ENCODE data around the gene GRPR.

GRCh38 chrX:16185725-16186136 is 62.4 kb downstream of the GRPR start:
- no peak for TF ChIP-seq CTCF (IDR thresholded peaks at IDR 0.05; ENCODE audit: low read depth, low read length, missing input control)
- no peak for TF ChIP-seq HNF4A (conservative IDR thresholded peaks at IDR 0.05)
- TF ChIP-seq YY1 (IDR thresholded peaks at IDR 0.05) = no peak
- no peak for TF ChIP-seq TAF1 (conservative IDR thresholded peaks at IDR 0.05)
- no peak for TF ChIP-seq RXRA (IDR thresholded peaks at IDR 0.05)
- no peak for TF ChIP-seq RAD21 (IDR thresholded peaks at IDR 0.05)
- no peak for TF ChIP-seq ZBTB33 (IDR thresholded peaks at IDR 0.05)
- no peak for TF ChIP-seq GABPA (IDR thresholded peaks at IDR 0.05 in 1 of 2, conservative IDR thresholded peaks at IDR 0.05 in 1 of 2)
- TF ChIP-seq REST (IDR thresholded peaks at IDR 0.05) = no peak
- TF ChIP-seq ATF3 (IDR thresholded peaks at IDR 0.05) = no peak
